AG04450 (cell line): Measurements from ENCODE around the gene RIN2. TPM values are rescaled to one million over a fixed set of nuclear protein-coding genes. Genes with fewer than 3 reads are reported as not detected.

Experiments used
- CTCF ChIA-PET: fragments of 300-600, 350-600 bp; formaldehyde crosslinking; extraction: SDS; loops from one replicate; lab custom pipeline; 2022; ENCODE audit warnings: antibody characterized with exemption, inconsistent platforms; lab: Charles Lee
- POLR2A ChIA-PET: fragments of 350-600 bp; formaldehyde crosslinking; extraction: SDS; loops from one replicate; lab custom pipeline; 2021; ENCODE audit warnings: antibody characterized with exemption, inconsistent platforms; lab: Yijun Ruan, JAX
- DNase-seq: peaks from one replicate; pipeline ENCODE4 v3.0.0-alpha.2; 2011; ENCODE audit warnings: low read depth, low spot score
- H3K27ac ChIP-seq: one replicate; pipeline ENCODE4 v1.5.1; 2012; ENCODE audit warnings: low read depth, low read length, control low read depth
- H3K27me3 ChIP-seq: one replicate; pipeline ENCODE4 v1.6.0; 2012; ENCODE audit warnings: low read length; ENCODE audit not compliant: control insufficient read depth, insufficient read depth
- H3K4me3 ChIP-seq: 2 replicates; pipeline ENCODE4 v1.5.1; 2011; ENCODE audit warnings: mild to moderate bottlenecking, low read depth, low read length, control low read depth
- H3K9me3 ChIP-seq: 2 replicates; pipeline ENCODE4 v1.5.1; 2012; ENCODE audit warnings: low read length; ENCODE audit not compliant: control insufficient read depth, insufficient read depth
- CTCF ChIP-seq: IDR thresholded peaks from 2 replicates; pipeline ENCODE4 v1.5.1; 2011; ENCODE audit warnings: low read depth, low read length, control low read depth, inconsistent platforms
- polyA plus RNA-seq: library from polyadenylated mRNA; depleted of rRNA; stranded (reverse); fragments of >200 nt; gene quantifications from 2 replicates; pipeline ENCODE4 v1.2.3, GENCODE V29; 2011

Gene RIN2
- polyA plus RNA-seq, 1 experiment = 56.0 TPM

DNA sequence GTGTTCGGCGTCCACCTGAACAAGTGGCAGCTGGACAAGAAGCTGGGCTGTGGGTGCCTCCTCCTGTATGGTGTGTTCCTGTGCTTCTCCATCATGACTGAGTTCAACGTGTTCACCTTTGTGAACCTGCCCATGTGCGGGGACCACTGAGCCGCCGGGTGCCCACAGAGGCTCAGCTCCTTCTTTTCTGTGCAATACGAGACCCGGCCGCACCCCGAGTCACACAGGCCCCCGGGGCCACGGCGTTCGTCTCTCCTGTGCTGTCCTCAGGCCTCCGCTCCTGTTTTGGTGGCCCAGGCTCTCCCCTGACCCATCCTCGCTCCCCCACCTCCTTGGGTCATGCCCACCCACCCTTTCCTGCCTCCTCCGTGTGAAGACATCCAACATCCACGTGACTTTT, 37.1 kb upstream of the RIN2 start:
- ChIA-PET POLR2A (no interaction called here), CTCF (no interaction called here)
- Histone ChIP-seq H3K4me3 (no peak overlapping the region), H3K27ac (no peak overlapping the region), H3K9me3 (peaks cover 8% of the 10 kb centered on the region; the same call in 1 of the 2 replicates), H3K27me3 (peaks cover 25% of the 10 kb centered on the region)
- DNase-seq = no peak
- no peak for TF ChIP-seq CTCF

- no peak overlapping the region for H3K27ac ChIP-seq
- H3K9me3 ChIP-seq = no peaks in the 10 kb centered on the region
- POLR2A ChIA-PET = no interaction called here
- no peak for DNase-seq
- CTCF ChIA-PET = interaction anchor here (1.1 to 1.4 kb wide), 2 partner anchors 57 to 62 kb away, joined by 3 read pairs; no protein-coding TSS in a partner anchor
- no peak for TF ChIP-seq CTCF
- H3K4me3 ChIP-seq = no peak overlapping the region
- peaks cover 22% of the 10 kb centered on the region for H3K27me3 ChIP-seq
Observed at GRCh38 chr20:19723051-19723450, 35.0 kb upstream of the RIN2 start.

- Histone ChIP-seq H3K27me3 (peaks cover 17% of the 10 kb centered on the region), H3K9me3 (no peaks in the 10 kb centered on the region), H3K27ac (no peak overlapping the region), H3K4me3 (no peak overlapping the region)
- no peak for DNase-seq
- CTCF ChIA-PET = interaction anchor here (1.1 to 1.4 kb wide), 2 partner anchors 56 to 61 kb away, joined by 3 read pairs; no protein-coding TSS in a partner anchor
- POLR2A ChIA-PET = no interaction called here
- no peak for TF ChIP-seq CTCF
Observed at GRCh38 chr20:19723813-19724430, 34.1 kb upstream of the RIN2 start.

DNA sequence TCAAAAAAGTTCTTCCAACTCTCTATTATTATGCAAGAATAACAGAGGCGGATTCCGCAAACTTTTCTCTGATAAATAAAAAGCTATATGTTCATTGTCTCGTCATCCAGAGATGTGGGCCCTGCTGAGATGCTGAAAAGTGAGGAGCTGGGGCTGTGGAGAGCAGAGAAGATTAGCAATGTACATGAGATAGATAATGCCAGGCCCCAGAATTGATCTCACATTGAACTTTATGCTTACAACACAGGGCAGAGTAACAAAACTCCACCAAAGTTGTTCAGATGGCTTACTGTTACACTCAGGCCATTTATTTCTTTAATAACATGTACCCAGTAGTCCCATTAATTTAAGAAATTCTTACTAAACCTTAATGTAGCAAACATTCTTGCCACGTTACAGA, 32.7 kb upstream of the RIN2 start:
- POLR2A ChIA-PET = no interaction called here
- CTCF ChIA-PET = interaction anchor here (1.2 kb wide), 1 partner anchor 33 kb away, joined by 5 read pairs; no protein-coding TSS in a partner anchor
- no peak for TF ChIP-seq CTCF
- H3K27me3 ChIP-seq = peaks cover 9% of the 10 kb centered on the region
- no peak for DNase-seq
- no peaks in the 10 kb centered on the region for H3K9me3 ChIP-seq
- no peak overlapping the region for H3K27ac ChIP-seq
- no peak overlapping the region for H3K4me3 ChIP-seq

GRCh38 chr20:19725814-19726525, 32.1 kb upstream of the RIN2 start:
- peaks cover 9% of the 10 kb centered on the region for H3K27me3 ChIP-seq
- ChIA-PET POLR2A (no interaction called here), CTCF (interaction anchor here (1.1 to 1.2 kb wide), 2 partner anchors 10 to 33 kb away, joined by 3 to 5 read pairs; no protein-coding TSS in a partner anchor)
- no peak for TF ChIP-seq CTCF
- no peaks in the 10 kb centered on the region for H3K9me3 ChIP-seq
- no peak overlapping the region for H3K4me3 ChIP-seq
- H3K27ac ChIP-seq = no peak overlapping the region
- no peak for DNase-seq
